ENCODE results near the gene NAA35.

DNA sequence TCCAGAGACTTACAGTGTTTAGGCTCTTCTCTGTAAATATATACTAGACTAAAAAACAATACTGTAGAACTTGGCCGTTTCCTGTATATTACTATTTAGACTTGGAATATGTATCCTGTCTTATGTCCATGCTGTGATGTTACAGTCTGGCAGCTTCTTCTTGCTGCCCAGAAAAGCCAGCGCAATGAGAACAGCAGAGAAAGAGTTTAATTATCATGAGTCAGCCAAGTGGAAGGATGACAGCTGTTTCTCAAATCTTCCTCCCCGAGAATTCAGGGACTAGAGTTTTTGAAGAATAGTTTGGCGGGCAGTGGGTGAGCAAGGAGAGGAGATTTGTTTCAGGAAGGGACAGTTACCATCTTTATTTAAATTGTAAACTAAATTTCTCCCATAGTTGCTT is 37.5 kb downstream of the NAA35 start:
- TF ChIP-seq, protein P1, sequence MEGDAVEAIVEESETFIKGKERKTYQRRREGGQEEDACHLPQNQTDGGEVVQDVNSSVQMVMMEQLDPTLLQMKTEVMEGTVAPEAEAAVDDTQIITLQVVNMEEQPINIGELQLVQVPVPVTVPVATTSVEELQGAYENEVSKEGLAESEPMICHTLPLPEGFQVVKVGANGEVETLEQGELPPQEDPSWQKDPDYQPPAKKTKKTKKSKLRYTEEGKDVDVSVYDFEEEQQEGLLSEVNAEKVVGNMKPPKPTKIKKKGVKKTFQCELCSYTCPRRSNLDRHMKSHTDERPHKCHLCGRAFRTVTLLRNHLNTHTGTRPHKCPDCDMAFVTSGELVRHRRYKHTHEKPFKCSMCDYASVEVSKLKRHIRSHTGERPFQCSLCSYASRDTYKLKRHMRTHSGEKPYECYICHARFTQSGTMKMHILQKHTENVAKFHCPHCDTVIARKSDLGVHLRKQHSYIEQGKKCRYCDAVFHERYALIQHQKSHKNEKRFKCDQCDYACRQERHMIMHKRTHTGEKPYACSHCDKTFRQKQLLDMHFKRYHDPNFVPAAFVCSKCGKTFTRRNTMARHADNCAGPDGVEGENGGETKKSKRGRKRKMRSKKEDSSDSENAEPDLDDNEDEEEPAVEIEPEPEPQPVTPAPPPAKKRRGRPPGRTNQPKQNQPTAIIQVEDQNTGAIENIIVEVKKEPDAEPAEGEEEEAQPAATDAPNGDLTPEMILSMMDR (conservative IDR thresholded peaks at IDR 0.05) = no peak
- no peak for TF ChIP-seq ZFX (IDR thresholded peaks at IDR 0.05)
